BLaER1 treated with 17β-estradiol and CSF1 and Interleukin-3, amounts not matched to agents 10 nM and 100 nM (cell line): Measurements from ENCODE around the gene GPR62.
A peak's percentile ranks its signal among the peaks of the same experiment; 100 is the strongest.

Experiments used
- H3K27ac ChIP-seq, 11 experiments: shearing (Covaris generic); formaldehyde crosslinking; 2 replicates each; pipeline ENCODE4 v1.8.1; 2022
- H3K27me3 ChIP-seq, 11 experiments: shearing (Covaris generic); formaldehyde crosslinking; 2 replicates each; pipeline ENCODE4 v1.8.1; 2022
- H3K36me3 ChIP-seq, 11 experiments: shearing (Covaris generic); formaldehyde crosslinking; 2 replicates each; pipeline ENCODE4 v1.8.1; 2022
- H3K4me1 ChIP-seq, 10 experiments: shearing (Covaris generic); formaldehyde crosslinking; 2 replicates each; pipeline ENCODE4 v1.8.1; 2022
- H3K4me2 ChIP-seq, 11 experiments: shearing (Covaris generic); formaldehyde crosslinking; 2 replicates each; pipeline ENCODE4 v1.8.1; 2022
- H3K4me3 ChIP-seq, 10 experiments: shearing (Covaris generic); formaldehyde crosslinking; 2 replicates each; pipeline ENCODE4 v1.8.1; 2022
- H3K9ac ChIP-seq, 11 experiments: shearing (Covaris generic); formaldehyde crosslinking; 2 replicates each; pipeline ENCODE4 v1.8.1; 2022
- H3K9me3 ChIP-seq, 11 experiments: shearing (Covaris generic); formaldehyde crosslinking; replicated peaks in 1 of 11; 2 replicates each; pipeline ENCODE4 v1.8.1; 2022
- H4K20me1 ChIP-seq, 11 experiments: shearing (Covaris generic); formaldehyde crosslinking; 2 replicates each; pipeline ENCODE4 v1.8.1; 2022
- Cebpa-rat ChIP-seq, 11 experiments: shearing (Covaris generic); IDR thresholded peaks; 2 replicates each; pipeline ENCODE4 v1.8.1; 2022

The GPR62 gene

GRCh38 chr3:51977446-51978142, 22.4 kb downstream of the GPR62 start:
- Histone ChIP-seq H3K4me2 (peak overlapping the region; percentile 26 to 98 (median 89); a peak in 20 of 22 replicates), H3K9ac (peak overlapping the region in 1 of 11 experiments; percentile 6; a peak in 1 of 22 replicates), H3K4me1 (peaks cover 62 to 76% (median 69%) of the 10 kb centered on the region in 10 experiments), H3K4me3 (no peak overlapping the region), H3K36me3 (peaks cover 0 to 19% (median 8%) of the 10 kb centered on the region in 11 experiments; a peak in 8 of 22 replicates), H3K27ac (0 out of 22 replicates have a peak overlapping the region, but pooled peaks of 1 of the 11 experiments have one; percentile 2), H4K20me1 (peaks cover 0 to 12% (median 0%) of the 10 kb centered on the region in 11 experiments; a peak in 2 of 22 replicates), H3K9me3 (0 out of 22 replicates have a peak, but pooled peaks cover 0 to 7% (median 0%) of the 10 kb centered on the region in 11 experiments), H3K27me3 (no peaks in the 10 kb centered on the region)
- TF ChIP-seq Cebpa-rat (IDR thresholded peaks at IDR 0.05), result no peak

GRCh38 chr3:51978143-51978502, 22.9 kb downstream of the GPR62 start:
- Histone ChIP-seq H3K4me2 (peak overlapping the region in 5 of 11 experiments; percentile 66 to 98 (median 93); a peak in 2 of 22 replicates), H3K27me3 (no peaks in the 10 kb centered on the region), H3K4me3 (no peak overlapping the region), H3K9me3 (0 out of 22 replicates have a peak, but pooled peaks cover 0 to 7% (median 0%) of the 10 kb centered on the region in 11 experiments), H3K27ac (no peak overlapping the region), H4K20me1 (peaks cover 0 to 12% (median 0%) of the 10 kb centered on the region in 11 experiments; a peak in 2 of 22 replicates), H3K4me1 (peaks cover 58 to 73% (median 67%) of the 10 kb centered on the region in 10 experiments), H3K9ac (no peak overlapping the region), H3K36me3 (peaks cover 0 to 19% (median 8%) of the 10 kb centered on the region in 11 experiments; a peak in 8 of 22 replicates)
- no peak for TF ChIP-seq Cebpa-rat (IDR thresholded peaks at IDR 0.05)

GRCh38 chr3:51980253-51980652, 25.1 kb downstream of the GPR62 start:
- Histone ChIP-seq H3K4me1 (peaks cover 61 to 75% (median 68%) of the 10 kb centered on the region in 10 experiments), H3K4me2 (0 out of 22 replicates have a peak overlapping the region, but pooled peaks of 1 of the 11 experiments have one; percentile 96), H3K27ac (no peak overlapping the region), H4K20me1 (peaks cover 0 to 12% (median 0%) of the 10 kb centered on the region in 11 experiments; a peak in 2 of 22 replicates), H3K9me3 (0 out of 22 replicates have a peak, but pooled peaks cover 0 to 7% (median 0%) of the 10 kb centered on the region in 11 experiments), H3K9ac (peak overlapping the region in 2 of 11 experiments; percentile 16 to 40; a peak in 1 of 22 replicates), H3K36me3 (peaks cover 0 to 19% (median 8%) of the 10 kb centered on the region in 11 experiments; a peak in 8 of 22 replicates), H3K27me3 (no peaks in the 10 kb centered on the region), H3K4me3 (no peak overlapping the region)
- TF ChIP-seq Cebpa-rat (IDR thresholded peaks at IDR 0.05), result no peak

- Histone ChIP-seq H3K4me3 (peak overlapping the region; percentile 59 to 84 (median 68)), H3K36me3 (peaks cover 0 to 19% (median 8%) of the 10 kb centered on the region in 11 experiments; a peak in 8 of 22 replicates), H4K20me1 (peaks cover 0 to 10% (median 0%) of the 10 kb centered on the region in 11 experiments; a peak in 3 of 22 replicates), H3K4me1 (peaks cover 39 to 54% (median 47%) of the 10 kb centered on the region in 10 experiments), H3K27me3 (no peaks in the 10 kb centered on the region), H3K9me3 (0 out of 22 replicates have a peak, but pooled peaks cover 0 to 7% (median 0%) of the 10 kb centered on the region in 11 experiments), H3K27ac (peak overlapping the region; percentile 78 to 95 (median 86); a peak in 21 of 22 replicates), H3K9ac (peak overlapping the region; percentile 80 to 92 (median 87)), H3K4me2 (peak overlapping the region; percentile 87 to 97 (median 93))
- TF ChIP-seq Cebpa-rat (IDR thresholded peaks at IDR 0.05), result no peak
Observed at GRCh38 chr3:51982352-51982837, 27.2 kb downstream of the GPR62 start.

GRCh38 chr3:51982838-51983577, 27.8 kb downstream of the GPR62 start, which contains the start of gene ACY1:
Gene ACY1 (plus strand): TSS chr3:51983535. CDS start chr3:51984065, 530 bp downstream.
- Histone ChIP-seq H3K9ac (peak within 1 kb of the TSS; percentile 80 to 92 (median 87)), H3K4me1 (peaks cover 33 to 48% (median 41%) of the 10 kb centered on the region in 10 experiments), H3K4me2 (peak within 1 kb of the TSS; percentile 87 to 97 (median 93)), H3K36me3 (peaks cover 0 to 19% (median 8%) of the 10 kb centered on the region in 11 experiments; a peak in 8 of 22 replicates), H3K4me3 (peak within 1 kb of the TSS; percentile 59 to 84 (median 68)), H4K20me1 (peaks cover 0 to 16% (median 0%) of the 10 kb centered on the region in 11 experiments; a peak in 8 of 22 replicates), H3K9me3 (0 out of 22 replicates have a peak, but pooled peaks cover 0 to 7% (median 0%) of the 10 kb centered on the region in 11 experiments), H3K27me3 (no peaks in the 10 kb centered on the region), H3K27ac (peak within 1 kb of the TSS; percentile 78 to 95 (median 86))
- TF ChIP-seq Cebpa-rat (IDR thresholded peaks at IDR 0.05), result no peak

GRCh38 chr3:51983578-51984268, 28.5 kb downstream of the GPR62 start:
- TF ChIP-seq Cebpa-rat (IDR thresholded peaks at IDR 0.05), result no peak
- no peaks in the 10 kb centered on the region for H3K27me3 ChIP-seq
- H4K20me1 ChIP-seq, result peaks cover 0 to 23% (median 5%) of the 10 kb centered on the region in 11 experiments; a peak in 13 of 22 replicates
- peaks cover 32 to 45% (median 41%) of the 10 kb centered on the region in 10 experiments for H3K4me1 ChIP-seq
- 0 out of 22 replicates have a peak, but pooled peaks cover 0 to 7% (median 0%) of the 10 kb centered on the region in 11 experiments for H3K9me3 ChIP-seq
- peak overlapping the region; percentile 87 to 97 (median 93) for H3K4me2 ChIP-seq
- H3K9ac ChIP-seq, result peak overlapping the region; percentile 80 to 92 (median 87)
- H3K4me3 ChIP-seq, result peak overlapping the region; percentile 59 to 84 (median 68)
- H3K27ac ChIP-seq, result peak overlapping the region; percentile 78 to 95 (median 86)
- peaks cover 0 to 19% (median 8%) of the 10 kb centered on the region in 11 experiments; a peak in 8 of 22 replicates for H3K36me3 ChIP-seq

GRCh38 chr3:51984269-51984647, 29.1 kb downstream of the GPR62 start:
- H3K27me3 ChIP-seq, result no peaks in the 10 kb centered on the region
- peak overlapping the region; percentile 80 to 92 (median 87); a peak in 21 of 22 replicates for H3K9ac ChIP-seq
- no peak for TF ChIP-seq Cebpa-rat (IDR thresholded peaks at IDR 0.05)
- peaks cover 32 to 45% (median 41%) of the 10 kb centered on the region in 10 experiments for H3K4me1 ChIP-seq
- 0 out of 22 replicates have a peak, but pooled peaks cover 0 to 7% (median 0%) of the 10 kb centered on the region in 11 experiments for H3K9me3 ChIP-seq
- H3K36me3 ChIP-seq, result peaks cover 0 to 21% (median 8%) of the 10 kb centered on the region in 11 experiments; a peak in 9 of 22 replicates
- peaks cover 0 to 29% (median 11%) of the 10 kb centered on the region in 11 experiments; a peak in 15 of 22 replicates for H4K20me1 ChIP-seq
- peak overlapping the region; percentile 78 to 95 (median 86); a peak in 19 of 22 replicates for H3K27ac ChIP-seq
- H3K4me3 ChIP-seq, result peak overlapping the region in 8 of 10 experiments; percentile 59 to 84 (median 68); a peak in 10 of 20 replicates
- peak overlapping the region; percentile 87 to 97 (median 93) for H3K4me2 ChIP-seq
